HG03565 (cell line): ENCODE data around the gene RAB40A.
"Not testable (repeated sequence)": the region's sequence is repeated elsewhere in the genome, so short reads cannot be mapped to it uniquely, and the experiment has no call there.

ENCODE experiments used
- ATAC-seq: cut with Tn5 transposase; IDR thresholded peaks from one replicate; pipeline ENCODE4 v1.9.1; 2021; ENCODE audit warnings: mild to moderate bottlenecking, moderate library complexity; ENCODE audit not compliant: unreplicated experiment

RAB40A gene

DNA sequence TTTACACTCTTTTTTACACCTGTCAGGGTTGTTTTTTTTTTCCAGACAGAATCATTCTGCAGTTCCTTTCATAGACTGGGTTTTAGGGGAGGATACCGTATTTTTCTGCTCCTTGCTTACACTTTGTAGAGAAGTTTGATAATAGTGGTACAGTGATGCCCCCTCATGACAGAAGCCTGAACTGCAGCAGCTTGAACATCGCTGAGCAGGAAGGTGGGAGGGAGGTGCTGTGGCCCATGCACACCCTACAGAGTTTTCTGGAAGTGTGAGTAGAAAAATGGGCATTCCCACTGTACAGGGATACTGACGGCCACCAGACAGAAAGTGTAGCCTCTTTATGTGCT, 54.5 kb downstream of the RAB40A start:
- peak; percentile 91 for ATAC-seq

DNA sequence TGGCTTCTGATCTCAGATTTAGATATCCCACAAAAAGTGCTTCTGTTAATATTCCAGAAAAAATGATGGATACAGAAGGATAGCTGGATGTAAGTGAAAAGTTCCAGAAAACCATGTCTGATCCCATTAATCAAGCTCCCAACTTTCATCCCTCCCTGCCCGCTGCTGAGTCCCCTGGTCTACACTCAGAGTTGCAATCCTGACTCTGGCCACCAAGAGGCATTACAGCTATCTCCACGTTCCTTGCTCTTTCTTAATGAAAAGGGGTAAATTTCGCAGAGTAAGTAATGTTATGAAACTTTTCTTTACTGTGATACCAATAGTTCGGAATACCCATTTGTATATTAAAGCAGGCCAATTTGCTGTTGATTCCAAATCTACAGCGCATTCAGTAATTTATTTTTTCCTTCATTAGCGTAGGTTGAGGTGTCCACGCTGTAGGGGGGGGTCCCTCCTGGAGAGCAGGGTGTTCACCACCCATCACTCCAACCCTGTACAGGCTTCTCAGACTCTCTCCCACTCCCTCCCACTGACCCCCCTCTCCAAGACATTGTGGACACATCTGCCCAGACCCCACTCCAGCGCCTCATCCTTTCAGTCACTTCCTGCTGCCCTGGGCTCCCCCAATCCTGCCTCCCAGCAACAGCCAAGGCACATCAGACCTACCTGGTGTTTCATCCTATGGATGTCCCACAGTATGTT, 55.1 kb downstream of the RAB40A start:
- peak; percentile 58 for ATAC-seq

DNA sequence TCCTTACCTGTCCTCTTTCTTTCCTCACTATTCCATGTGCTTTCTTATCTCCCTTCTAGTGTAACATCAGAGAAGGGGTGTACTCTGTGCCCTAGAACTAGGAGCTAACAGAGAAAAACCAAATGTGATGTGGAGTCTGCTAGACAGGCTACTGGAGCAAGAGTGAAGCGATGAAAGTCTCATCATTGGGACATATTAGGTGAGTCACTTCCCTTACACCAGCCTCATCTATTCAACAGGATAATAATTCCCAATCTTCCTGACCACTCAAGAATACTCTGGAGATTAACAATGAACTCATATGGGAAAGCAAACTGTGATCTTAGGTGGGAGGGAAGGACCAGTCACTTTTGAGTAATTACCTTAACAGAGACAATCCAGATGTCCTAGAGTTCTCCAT, 58.1 kb downstream of the RAB40A start:
- no peak for ATAC-seq

DNA sequence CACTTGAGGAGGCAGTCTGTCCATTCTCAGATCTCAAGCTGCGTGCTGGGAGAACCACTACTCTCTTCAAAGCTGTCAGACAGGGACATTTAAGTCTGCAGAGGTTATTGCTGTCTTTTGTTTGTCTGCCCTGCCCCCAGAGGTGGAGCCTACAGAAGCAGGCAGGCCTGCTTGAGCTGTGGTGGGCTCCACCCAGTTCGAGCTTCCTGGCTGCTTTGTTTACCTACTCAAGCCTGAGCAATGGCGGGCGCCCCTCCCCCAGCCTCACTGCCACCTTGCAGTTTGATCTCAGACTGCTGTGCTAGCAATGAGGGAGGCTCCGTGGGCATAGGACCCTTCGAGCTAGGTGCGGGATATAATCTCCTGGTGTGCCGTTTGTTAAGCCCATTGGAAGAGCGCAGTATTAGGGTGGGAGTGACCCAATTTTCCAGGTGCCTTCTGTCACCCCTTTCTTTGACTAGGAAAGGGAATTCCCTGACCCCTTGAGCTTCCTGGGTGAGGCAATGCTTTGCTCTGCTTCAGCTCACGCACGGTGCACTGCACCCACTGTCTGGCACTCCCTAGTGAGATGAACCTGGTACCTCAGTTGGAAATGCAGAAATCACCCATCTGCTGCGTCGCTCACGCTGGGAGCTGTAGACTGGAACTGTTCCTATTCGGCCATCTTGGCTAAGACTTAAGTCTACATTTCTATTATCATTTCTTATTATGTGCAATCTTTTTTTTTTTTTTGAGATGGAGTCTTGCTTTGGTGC, 59.1 kb downstream of the RAB40A start:
- ATAC-seq: not testable (repeated sequence)

DNA sequence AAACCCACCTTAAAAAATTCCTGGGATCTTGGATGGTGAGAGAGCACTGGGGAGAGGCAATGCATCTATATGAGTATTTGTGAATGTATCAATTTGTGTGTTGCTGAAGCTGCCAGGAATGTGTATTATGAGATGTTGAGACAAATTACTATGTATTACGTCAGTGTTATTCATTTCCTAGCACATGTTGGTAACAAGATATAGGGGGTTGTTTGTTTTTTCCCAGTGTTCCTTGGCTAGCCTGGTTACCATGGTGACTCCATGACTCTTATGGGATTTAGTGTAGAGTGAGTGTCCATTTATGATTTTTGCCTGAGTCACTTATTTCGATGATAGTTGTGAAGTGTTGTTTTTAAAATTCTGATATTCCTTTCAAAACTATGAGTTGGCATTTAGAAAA, 65.6 kb downstream of the RAB40A start:
- no peak for ATAC-seq
